ENCODE results near the gene EVA1A. TPM values are rescaled to one million over a fixed set of nuclear protein-coding genes. Genes with fewer than 3 reads are reported as not detected.
"Not testable (repeated sequence)": the region's sequence is repeated elsewhere in the genome, so short reads cannot be mapped to it uniquely, and the experiment has no call there.

EVA1A gene
- total and polyA plus RNA-seq, 4 donors, result 30.1 to 102 (median 43.5) TPM

GRCh38 chr2:75480971-75481836 is 79.5 kb downstream of the EVA1A start:
- Histone ChIP-seq H3K36me3 (ENCODE audit: control insufficient read depth in 4 of 4, insufficient read depth in 4 of 4, low read length in 4 of 4) (no peaks in the 10 kb centered on the region), H3K27me3 (ENCODE audit: control insufficient read depth in 3 of 3, insufficient read depth in 3 of 3, low read length in 2 of 3) (no peaks in the 10 kb centered on the region), H3K4me3 (no peak overlapping the region), H3K27ac (ENCODE audit: low read depth in 1 of 2, low read length in 1 of 2) (no peak overlapping the region), H3K9ac (ENCODE audit: insufficient read depth in 1 of 2, low read length in 2 of 2) (peak overlapping the region in 1 of 2 donors; percentile 19), H3K9me3 (ENCODE audit: control insufficient read depth in 4 of 4, insufficient read depth in 3 of 4, low read length in 3 of 4) (no peaks in the 10 kb centered on the region), H3K4me1 (ENCODE audit: control insufficient read depth in 5 of 5, insufficient read depth in 5 of 5, low read length in 5 of 5) (peaks cover 0 to 29% (median 17%) of the 10 kb centered on the region in 5 donors)
- TF ChIP-seq CTCF (IDR thresholded peaks at IDR 0.05; ENCODE audit: control extremely low read depth, extremely low read depth), result no peak
- WGBS, 2 donors, result 35 to 61% methylated on average over 6 of the region's 6 CpGs
- ATAC-seq (ENCODE audit: insufficient read depth, low FRiP score) (no peak), DNase-seq (peak in 2 of 3 donors; percentile 57 to 67)

GRCh38 chr2:75477696-75478095 is 83.0 kb downstream of the EVA1A start:
- ATAC-seq (ENCODE audit: insufficient read depth, low FRiP score); H3K4me3 ChIP-seq; H3K9ac ChIP-seq (ENCODE audit: insufficient read depth in 1 of 2, low read length in 2 of 2); H3K9me3 ChIP-seq (ENCODE audit: control insufficient read depth in 4 of 4, insufficient read depth in 3 of 4, low read length in 3 of 4); DNase-seq; H3K27me3 ChIP-seq (ENCODE audit: control insufficient read depth in 3 of 3, insufficient read depth in 3 of 3, low read length in 2 of 3); H3K27ac ChIP-seq (ENCODE audit: low read depth in 1 of 2, low read length in 1 of 2); H3K36me3 ChIP-seq (ENCODE audit: control insufficient read depth in 4 of 4, insufficient read depth in 4 of 4, low read length in 4 of 4): not testable (repeated sequence)
- H3K4me1 ChIP-seq (ENCODE audit: control insufficient read depth in 5 of 5, insufficient read depth in 5 of 5, low read length in 5 of 5), result peaks cover 0 to 39% (median 17%) of the 10 kb centered on the region in 5 donors
- 90 to 93% methylated on average over 1 of the region's 1 CpG for WGBS, 2 donors

- Histone ChIP-seq H3K9me3 (ENCODE audit: control insufficient read depth in 4 of 4, insufficient read depth in 3 of 4, low read length in 3 of 4) (no peaks in the 10 kb centered on the region), H3K27ac (ENCODE audit: low read depth in 1 of 2, low read length in 1 of 2) (no peak overlapping the region), H3K4me3 (no peak overlapping the region), H3K36me3 (ENCODE audit: control insufficient read depth in 4 of 4, insufficient read depth in 4 of 4, low read length in 4 of 4) (no peaks in the 10 kb centered on the region), H3K9ac (ENCODE audit: insufficient read depth in 1 of 2, low read length in 2 of 2) (no peak overlapping the region), H3K4me1 (ENCODE audit: control insufficient read depth in 5 of 5, insufficient read depth in 5 of 5, low read length in 5 of 5) (peaks cover 0 to 30% (median 12%) of the 10 kb centered on the region in 5 donors), H3K27me3 (ENCODE audit: control insufficient read depth in 3 of 3, insufficient read depth in 3 of 3, low read length in 2 of 3) (no peaks in the 10 kb centered on the region)
- WGBS, 2 donors, result 41% methylated on average over 2 of the region's 2 CpGs
- DNase-seq (peak; percentile 49 to 82 (median 79)), ATAC-seq (ENCODE audit: insufficient read depth, low FRiP score) (no peak)
- no peak for TF ChIP-seq CTCF (IDR thresholded peaks at IDR 0.05; ENCODE audit: control extremely low read depth, extremely low read depth)
Measured at GRCh38 chr2:75476761-75477160, 84.0 kb downstream of the EVA1A start.

GRCh38 chr2:75475976-75476375 is 84.8 kb downstream of the EVA1A start:
- WGBS, 2 donors, result 43 to 52% methylated on average over 2 of the region's 2 CpGs

More at GRCh38 chr2:75475976-75476375, 84.8 kb downstream of the EVA1A start:
- DNase-seq (peak in 1 of 3 donors; percentile 62), ATAC-seq (ENCODE audit: insufficient read depth, low FRiP score) (no peak)
- Histone ChIP-seq H3K27me3 (ENCODE audit: control insufficient read depth in 3 of 3, insufficient read depth in 3 of 3, low read length in 2 of 3) (no peaks in the 10 kb centered on the region), H3K27ac (ENCODE audit: low read depth in 1 of 2, low read length in 1 of 2) (no peak overlapping the region), H3K36me3 (ENCODE audit: control insufficient read depth in 4 of 4, insufficient read depth in 4 of 4, low read length in 4 of 4) (no peaks in the 10 kb centered on the region), H3K9me3 (ENCODE audit: control insufficient read depth in 4 of 4, insufficient read depth in 3 of 4, low read length in 3 of 4) (no peaks in the 10 kb centered on the region), H3K4me3 (no peak overlapping the region), H3K4me1 (ENCODE audit: control insufficient read depth in 5 of 5, insufficient read depth in 5 of 5, low read length in 5 of 5) (peaks cover 0 to 22% (median 5%) of the 10 kb centered on the region in 5 donors), H3K9ac (ENCODE audit: insufficient read depth in 1 of 2, low read length in 2 of 2) (no peak overlapping the region)
- TF ChIP-seq CTCF (IDR thresholded peaks at IDR 0.05; ENCODE audit: control extremely low read depth, extremely low read depth), result no peak
